ENCODE measurements around the gene NFATC4.
"Not testable (repeated sequence)": the region's sequence is repeated elsewhere in the genome, so short reads cannot be mapped to it uniquely, and the experiment has no call there.

The NFATC4 gene

GRCh38 chr14:24379907-24380730 lies 12.1 kb downstream of the NFATC4 start:
- H3K4me3 ChIP-seq (ENCODE audit: low read length): no peak overlapping the region

GRCh38 chr14:24381363-24382063 lies 13.5 kb downstream of the NFATC4 start:
- TF ChIP-seq ZNF274 (IDR thresholded peaks at IDR 0.05; ENCODE audit: low read depth, low read length): no peak
- no peak overlapping the region for H3K4me3 ChIP-seq (ENCODE audit: low read length)

More at GRCh38 chr14:24379907-24380730, 12.1 kb downstream of the NFATC4 start:
- no peak for TF ChIP-seq ZNF274 (IDR thresholded peaks at IDR 0.05; ENCODE audit: low read depth, low read length)

GRCh38 chr14:24382064-24382371 lies 14.0 kb downstream of the NFATC4 start:
- H3K4me3 ChIP-seq (ENCODE audit: low read length): no peak overlapping the region
- TF ChIP-seq ZNF274 (IDR thresholded peaks at IDR 0.05; ENCODE audit: low read depth, low read length): no peak

GRCh38 chr14:24384169-24384568 lies 16.2 kb downstream of the NFATC4 start:
- TF ChIP-seq ZNF274 (IDR thresholded peaks at IDR 0.05; ENCODE audit: low read depth, low read length): no peak

GRCh38 chr14:24385524-24385923 lies 17.5 kb downstream of the NFATC4 start:
- H3K4me3 ChIP-seq (ENCODE audit: low read length): no peak overlapping the region
- no peak for TF ChIP-seq ZNF274 (IDR thresholded peaks at IDR 0.05; ENCODE audit: low read depth, low read length)

More at GRCh38 chr14:24384169-24384568, 16.2 kb downstream of the NFATC4 start:
- H3K4me3 ChIP-seq (ENCODE audit: low read length): no peak overlapping the region

DNA sequence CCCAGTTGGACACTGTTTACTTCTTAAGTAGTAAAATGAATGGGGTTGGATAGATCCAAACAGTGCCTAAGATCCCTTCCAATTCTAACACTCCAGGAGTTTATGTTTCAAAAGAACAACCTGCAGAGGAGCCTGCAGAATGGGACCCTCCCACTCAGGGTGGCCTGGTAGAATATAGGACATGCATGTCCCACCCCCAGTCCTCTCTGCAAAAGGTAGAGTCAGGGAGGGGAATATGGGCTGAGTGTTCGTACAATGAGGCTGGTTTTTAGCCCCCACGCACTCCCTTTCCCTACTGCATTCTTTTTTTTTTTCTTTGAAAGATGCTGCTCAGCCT lies 19.0 kb downstream of the NFATC4 start:
- no peak for TF ChIP-seq ZNF274 (IDR thresholded peaks at IDR 0.05; ENCODE audit: low read depth, low read length)
- H3K4me3 ChIP-seq (ENCODE audit: low read length): no peak overlapping the region

- not testable (repeated sequence) for H3K4me3 ChIP-seq (ENCODE audit: low read length)
Measured at GRCh38 chr14:24387579-24387978, 19.6 kb downstream of the NFATC4 start.

GRCh38 chr14:24388474-24389179 lies 20.6 kb downstream of the NFATC4 start:
- no peak for TF ChIP-seq ZNF274 (IDR thresholded peaks at IDR 0.05; ENCODE audit: low read depth, low read length)
- H3K4me3 ChIP-seq (ENCODE audit: low read length): no peak overlapping the region

- TF ChIP-seq ZNF274 (IDR thresholded peaks at IDR 0.05; ENCODE audit: low read depth, low read length): no peak
- no peak overlapping the region for H3K4me3 ChIP-seq (ENCODE audit: low read length)
Measured at GRCh38 chr14:24389226-24389848, 21.4 kb downstream of the NFATC4 start.

DNA sequence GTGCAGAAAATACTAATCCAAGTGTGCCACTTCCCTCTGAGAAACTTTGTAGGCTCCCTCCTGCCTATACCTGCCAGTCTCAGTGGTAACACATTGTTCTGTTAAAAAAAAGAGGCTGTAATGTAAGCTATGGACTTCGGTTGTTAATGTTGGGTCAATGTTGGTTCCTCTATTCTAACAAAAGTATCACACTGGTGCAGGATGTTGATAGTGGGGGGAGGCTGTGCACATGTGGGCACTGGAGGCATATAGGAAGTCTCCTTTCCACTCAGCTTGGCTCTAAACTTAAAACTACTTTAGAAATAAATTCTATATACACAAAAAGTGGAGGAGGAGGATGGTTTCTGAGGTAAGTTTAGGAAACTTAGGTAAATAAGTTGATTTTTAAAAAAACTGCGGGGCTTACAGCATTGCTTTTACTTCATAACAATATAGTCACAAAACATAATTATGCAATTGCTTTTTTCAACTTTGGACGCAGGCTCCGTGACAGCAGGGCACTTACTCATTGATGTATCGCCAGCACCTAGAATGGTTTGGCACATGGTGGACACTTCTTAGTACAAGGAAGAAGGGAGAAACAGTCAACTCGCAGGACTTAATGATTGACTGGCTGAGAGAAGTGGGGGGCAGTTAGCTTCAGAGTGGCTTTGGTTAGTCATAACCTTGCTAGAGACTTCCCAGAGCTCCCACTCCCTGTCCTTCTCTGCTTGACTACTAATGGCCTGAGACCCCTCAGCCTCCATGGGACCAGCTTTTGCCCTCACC lies 22.9 kb downstream of the NFATC4 start:
- no peak overlapping the region for H3K4me3 ChIP-seq (ENCODE audit: low read length)
- no peak for TF ChIP-seq ZNF274 (IDR thresholded peaks at IDR 0.05; ENCODE audit: low read depth, low read length)

DNA sequence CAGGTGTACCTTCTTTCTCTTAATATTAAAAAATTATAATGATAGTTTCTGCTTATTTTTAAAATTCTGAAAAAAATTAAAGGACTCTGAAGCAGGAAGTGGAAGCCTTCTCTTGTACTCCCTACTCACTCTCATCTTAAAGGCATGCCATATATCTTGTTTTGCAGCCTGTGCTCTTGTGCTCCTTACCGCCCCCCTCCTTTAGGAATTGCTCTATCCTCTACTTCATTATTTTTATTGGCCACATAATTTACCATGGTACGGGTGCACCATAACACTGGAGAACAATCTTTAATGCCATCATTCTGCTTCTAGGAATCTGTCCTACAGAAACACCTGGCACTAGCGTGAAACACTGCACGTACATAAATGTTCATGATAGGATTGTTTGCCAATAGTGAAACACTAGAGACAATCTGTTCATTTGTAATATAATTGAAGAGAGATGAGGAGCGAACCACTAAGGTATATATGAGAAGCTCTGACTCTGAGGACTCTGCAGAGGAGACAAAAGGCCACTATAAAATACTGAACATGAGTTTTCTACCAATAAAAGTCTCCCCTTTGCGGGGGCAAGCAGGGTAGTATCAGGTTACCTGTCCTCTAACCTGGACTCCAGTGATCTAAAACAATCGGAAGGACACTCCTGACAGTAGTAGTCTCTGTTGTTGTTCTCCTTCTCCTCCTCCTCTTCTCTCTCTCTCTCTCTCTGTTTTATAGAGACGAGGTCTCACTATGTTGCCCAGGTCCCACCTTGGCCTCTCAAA lies 24.5 kb downstream of the NFATC4 start:
- no peak for TF ChIP-seq ZNF274 (IDR thresholded peaks at IDR 0.05; ENCODE audit: low read depth, low read length)
- H3K4me3 ChIP-seq (ENCODE audit: low read length): no peak overlapping the region

GRCh38 chr14:24394275-24394674 lies 26.3 kb downstream of the NFATC4 start:
- no peak for TF ChIP-seq ZNF274 (IDR thresholded peaks at IDR 0.05; ENCODE audit: low read depth, low read length)
- H3K4me3 ChIP-seq (ENCODE audit: low read length): no peak overlapping the region

Measured in GM08714 (cell line).